Activated CD8-positive, alpha-beta memory T cell treated with anti-CD3 and anti-CD28 coated beads for 1 hour (primary cell): Measurements from ENCODE around the gene EMB.
"Not testable (repeated sequence)": the region's sequence is repeated elsewhere in the genome, so short reads cannot be mapped to it uniquely, and the experiment has no call there.

Experiments used
- DNase-seq, 2 donors: peaks; one replicate each; pipeline ENCODE4 v3.0.0-alpha.2; 2020; ENCODE audit warnings: low read depth in 1 of 2; ENCODE audit errors: extremely low read depth in 1 of 2

The EMB gene, protein sequence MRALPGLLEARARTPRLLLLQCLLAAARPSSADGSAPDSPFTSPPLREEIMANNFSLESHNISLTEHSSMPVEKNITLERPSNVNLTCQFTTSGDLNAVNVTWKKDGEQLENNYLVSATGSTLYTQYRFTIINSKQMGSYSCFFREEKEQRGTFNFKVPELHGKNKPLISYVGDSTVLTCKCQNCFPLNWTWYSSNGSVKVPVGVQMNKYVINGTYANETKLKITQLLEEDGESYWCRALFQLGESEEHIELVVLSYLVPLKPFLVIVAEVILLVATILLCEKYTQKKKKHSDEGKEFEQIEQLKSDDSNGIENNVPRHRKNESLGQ

DNA sequence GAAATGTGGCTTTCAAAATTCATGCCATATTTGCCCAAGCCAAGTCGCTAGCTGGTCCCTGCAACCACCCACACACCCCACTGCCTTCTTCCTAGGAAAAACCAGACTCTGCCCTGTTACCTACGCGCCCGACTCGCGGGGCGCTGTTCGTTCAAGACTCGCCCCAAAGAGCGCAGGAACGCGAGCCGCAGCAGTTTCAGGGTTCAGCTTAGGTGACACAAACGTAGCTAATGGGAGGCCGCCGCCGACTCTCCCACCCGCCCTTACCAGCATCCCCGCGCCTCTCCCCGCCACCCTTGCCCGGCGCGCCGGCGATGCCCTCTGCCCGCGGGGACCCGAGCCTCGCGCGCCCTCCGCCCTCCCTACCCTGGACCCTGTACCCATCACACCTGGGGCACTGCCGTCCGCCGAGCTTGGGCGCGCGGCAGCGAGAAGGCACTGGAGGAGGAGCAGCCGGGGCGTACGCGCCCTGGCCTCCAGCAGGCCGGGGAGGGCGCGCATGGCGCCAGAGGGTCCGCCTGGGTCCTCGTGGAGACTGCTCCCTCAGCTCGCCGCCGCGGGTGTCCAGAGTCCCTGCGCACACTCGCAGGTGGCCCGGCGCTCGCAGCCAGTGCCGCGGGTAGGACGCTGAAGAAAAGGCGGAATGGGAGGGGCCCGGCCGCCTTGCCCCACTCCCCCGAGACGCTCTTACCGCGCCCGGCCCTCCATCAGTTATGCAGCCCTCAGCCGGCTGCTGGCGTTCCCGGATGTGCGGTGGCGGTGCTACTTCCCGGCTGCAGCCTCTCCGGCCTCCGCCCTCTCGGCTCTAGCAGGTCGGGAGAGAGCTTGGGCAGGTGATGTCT is at the start of gene EMB:
Gene EMB (minus strand): TSS at position 638 of the 842 bp plus-strand sequence. CDS start 137 bp downstream, at position 501.
- peak; percentile 60 to 61 for DNase-seq

DNA sequence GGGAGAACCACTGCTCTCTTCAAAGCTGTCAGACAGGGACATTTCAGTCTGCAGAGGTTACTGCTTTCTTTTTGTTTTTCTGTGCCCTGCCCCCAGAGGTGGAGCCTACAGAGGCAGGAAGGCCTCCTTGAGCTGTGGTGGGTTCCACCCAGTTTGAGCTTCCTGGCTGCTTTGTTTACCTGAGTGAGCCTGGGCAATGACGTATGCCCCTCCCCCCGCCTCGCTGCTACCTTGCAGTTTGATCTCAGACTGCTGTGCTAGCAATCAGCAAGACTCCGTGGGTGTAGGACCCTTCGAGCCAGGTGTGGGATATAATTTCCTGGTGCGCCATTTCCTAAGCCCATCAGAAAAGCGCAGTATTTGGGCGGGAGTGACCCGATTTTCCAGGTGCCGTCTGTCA is 48.4 kb upstream of the EMB start:
- DNase-seq, result not testable (repeated sequence)

DNA sequence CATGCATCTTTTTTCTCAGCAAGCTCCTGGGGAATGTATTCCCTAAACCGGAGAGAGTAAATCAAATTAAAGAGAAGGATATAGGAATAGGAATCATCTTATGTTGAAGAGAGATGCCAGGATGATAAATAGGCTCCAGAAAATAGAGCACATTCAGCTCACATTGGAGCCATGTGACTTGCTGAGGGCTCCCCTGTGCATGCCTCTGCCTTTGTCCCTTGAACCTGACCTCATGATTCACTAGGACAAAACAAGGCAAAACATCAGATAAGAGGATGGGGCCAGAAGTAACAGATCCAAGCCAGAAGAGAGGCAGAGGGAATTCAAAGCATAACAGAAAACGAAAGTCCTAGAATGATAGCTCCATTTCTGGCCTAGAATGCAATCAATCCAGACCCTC is 37.7 kb upstream of the EMB start:
- DNase-seq, result not testable (repeated sequence)

DNA sequence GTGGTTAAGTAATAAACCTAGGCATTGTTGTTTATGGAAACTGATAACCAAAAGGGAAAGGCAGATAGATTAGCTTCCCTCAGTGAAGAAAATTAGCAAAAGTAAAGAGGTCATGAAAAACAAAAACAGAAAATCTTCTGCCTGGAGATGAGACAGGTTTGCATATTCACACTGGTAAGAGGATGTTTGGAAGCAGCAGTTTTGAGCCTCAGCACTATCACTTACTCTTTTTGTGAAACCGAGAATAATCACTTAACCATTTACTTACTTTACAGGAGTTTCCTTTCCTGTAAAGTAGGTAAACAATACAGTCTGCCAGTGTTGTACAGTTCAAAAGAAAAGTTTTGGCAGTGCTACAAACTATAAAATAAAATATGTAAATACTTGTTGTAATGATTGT is 35.5 kb upstream of the EMB start:
- DNase-seq, result no peak

GRCh38 chr5:50465015-50465414 is 23.9 kb upstream of the EMB start:
- DNase-seq, result not testable (repeated sequence)

- DNase-seq, result no peak
Measured at GRCh38 chr5:50463726-50464125, 22.6 kb upstream of the EMB start.

DNA sequence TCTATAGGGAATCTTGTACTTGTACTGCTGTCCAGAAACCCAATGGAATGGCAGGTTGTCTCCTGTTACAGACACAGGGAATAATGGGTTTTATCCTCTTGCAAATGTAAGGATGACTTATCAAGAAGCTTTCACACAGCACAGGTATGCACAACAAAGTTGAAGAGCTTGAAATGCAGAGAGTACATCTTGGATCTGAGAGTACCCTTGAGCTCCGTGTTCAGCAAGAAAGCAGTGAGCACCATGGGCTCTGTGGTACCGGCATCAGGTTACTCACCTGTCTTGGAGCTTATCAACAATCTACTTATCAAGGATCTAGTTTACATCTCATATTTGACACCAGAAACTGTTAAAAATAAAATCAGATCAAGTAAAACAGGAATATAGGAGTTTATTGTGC is 22.0 kb upstream of the EMB start:
- DNase-seq, result no peak

GRCh38 chr5:50462579-50462978 is 21.5 kb upstream of the EMB start:
- DNase-seq, result not testable (repeated sequence)

- peak in 1 of 2 donors; percentile 22 for DNase-seq
Measured at GRCh38 chr5:50458372-50458771, 17.3 kb upstream of the EMB start.

DNA sequence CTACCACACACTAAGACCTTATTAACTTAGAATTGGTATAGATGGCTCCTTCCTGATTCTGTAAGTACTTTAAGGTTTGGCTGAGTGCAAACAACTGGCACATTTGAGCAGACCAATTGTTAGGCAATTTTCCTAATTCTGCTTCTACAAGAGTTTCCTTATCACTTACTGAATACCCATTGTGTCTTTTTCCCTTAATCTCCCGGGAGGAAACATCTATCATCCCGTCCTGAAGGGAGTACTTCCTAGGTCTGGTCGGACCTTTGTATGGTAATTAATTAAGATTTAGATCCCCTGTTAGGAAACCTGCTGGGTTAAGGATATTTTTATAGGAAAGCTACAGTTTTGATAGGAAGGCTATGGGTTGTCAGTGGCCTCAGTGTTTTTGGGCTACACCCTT is 8.2 kb upstream of the EMB start:
- DNase-seq, result not testable (repeated sequence)

- no peak for DNase-seq
Measured at GRCh38 chr5:50447941-50448340, 6.9 kb upstream of the EMB start.

- DNase-seq, result no peak
Measured at GRCh38 chr5:50447228-50447627, 6.1 kb upstream of the EMB start.

DNA sequence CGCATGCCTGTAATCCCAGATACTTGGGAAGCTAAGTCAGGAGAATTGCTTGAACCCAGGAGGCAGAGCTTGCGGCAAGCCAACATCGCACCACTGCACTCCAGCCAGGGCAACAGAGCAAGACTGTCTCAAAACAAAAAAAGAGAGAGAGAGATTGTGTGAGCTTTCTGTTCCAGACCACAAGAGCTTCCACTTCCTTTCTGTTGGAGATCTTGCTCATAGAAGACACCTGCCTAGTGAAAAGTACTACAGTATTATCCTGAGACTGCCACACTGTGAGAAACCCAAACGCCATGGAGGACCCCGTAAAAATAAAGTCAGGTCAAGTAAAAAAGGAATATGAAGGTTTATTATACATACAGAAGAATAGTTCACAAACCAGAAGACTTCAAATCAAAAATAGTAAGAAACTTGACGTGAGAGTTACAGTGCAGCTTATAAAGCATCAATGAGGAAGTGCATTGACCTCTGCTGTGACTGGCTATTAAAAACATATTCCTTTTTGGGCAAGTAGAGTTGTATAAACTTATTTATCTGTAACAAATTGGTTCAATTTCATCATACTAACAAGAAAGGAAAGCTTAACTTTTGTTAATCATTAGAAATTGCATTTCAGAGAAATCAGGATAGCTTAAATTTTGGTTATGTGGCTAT is 4.3 kb upstream of the EMB start:
- no peak for DNase-seq

DNA sequence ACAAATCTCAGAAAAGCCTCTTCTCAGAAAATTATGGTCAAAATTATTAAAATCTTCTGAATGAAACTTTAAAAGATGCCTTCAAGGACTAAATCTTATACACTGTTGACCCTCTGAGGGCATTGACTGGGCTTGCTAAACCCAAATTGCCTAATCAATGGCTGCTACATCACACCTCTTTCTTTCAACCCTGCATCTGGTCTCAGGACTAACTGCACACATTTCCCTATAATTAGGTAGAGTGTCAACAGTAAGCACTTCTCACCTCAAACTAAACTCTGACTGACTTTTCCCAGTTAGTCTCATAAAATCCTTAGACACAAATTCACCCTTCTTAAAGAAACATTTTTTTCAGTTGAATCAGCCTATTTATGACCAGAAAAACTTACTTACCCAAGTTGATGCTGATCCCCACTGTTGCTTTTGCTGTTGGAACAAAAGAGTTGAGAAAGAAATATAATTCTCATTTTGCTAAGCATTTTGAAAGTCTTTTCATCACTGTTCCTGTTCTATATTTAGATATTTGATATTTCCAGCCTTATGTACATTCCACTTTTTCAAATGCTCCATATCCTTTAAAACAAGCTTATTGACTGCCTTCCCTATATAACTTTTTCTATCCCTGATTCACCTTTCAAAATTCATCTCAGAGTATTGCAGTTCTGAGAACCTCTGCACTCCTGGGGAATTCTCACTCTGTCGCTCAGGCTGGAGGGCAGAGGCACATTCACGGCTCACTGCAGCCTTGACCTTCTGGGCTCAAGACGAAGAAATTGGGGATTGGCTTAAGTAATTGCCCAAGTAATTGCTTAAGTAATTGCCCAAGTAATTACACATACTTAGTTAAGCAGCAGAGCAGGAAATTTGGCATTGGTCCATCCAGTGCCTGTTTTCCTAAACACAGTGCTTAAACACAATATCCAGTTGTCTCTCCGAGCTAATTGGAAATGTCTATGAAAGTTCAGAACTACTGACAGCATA is 1.8 kb upstream of the EMB start:
- not testable (repeated sequence) for DNase-seq

DNA sequence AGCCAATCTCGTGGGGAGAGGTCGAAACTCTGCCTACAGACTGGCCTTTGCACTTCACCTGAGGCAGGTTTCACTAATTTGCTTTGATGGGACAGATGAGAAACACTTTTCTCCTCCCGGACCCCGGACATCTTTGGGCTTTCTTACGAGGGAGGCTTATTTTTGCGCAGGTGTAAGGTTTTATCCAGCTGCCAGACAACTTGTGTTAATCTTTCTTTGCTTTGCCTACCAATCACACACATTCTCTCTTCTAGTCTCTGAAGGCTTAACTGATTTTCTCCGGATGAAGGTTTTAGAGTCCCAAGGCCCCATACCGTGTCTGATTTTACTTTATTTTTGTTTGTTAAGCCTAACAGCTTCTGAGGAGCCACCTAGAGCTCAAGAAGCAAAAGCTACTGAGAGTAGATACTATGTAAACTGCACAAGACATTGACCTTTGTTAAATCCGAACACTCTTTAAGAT is 436 bp upstream of the EMB start:
- no peak for DNase-seq

GRCh38 chr5:50439221-50439620 is 1.9 kb downstream of the EMB start:
- DNase-seq, result no peak

DNA sequence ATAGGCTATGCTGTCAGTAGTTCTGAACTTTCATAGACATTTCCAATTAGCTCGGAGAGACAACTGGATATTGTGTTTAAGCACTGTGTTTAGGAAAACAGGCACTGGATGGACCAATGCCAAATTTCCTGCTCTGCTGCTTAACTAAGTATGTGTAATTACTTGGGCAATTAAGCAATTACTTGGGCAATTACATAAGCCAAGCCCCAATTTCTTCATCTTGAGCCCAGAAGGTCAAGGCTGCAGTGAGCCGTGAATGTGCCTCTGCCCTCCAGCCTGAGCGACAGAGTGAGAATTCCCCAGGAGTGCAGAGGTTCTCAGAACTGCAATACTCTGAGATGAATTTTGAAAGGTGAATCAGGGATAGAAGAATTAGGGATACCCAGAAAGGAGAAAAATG is 3.0 kb downstream of the EMB start:
- not testable (repeated sequence) for DNase-seq

GRCh38 chr5:50435168-50435567 is 5.9 kb downstream of the EMB start:
- DNase-seq, result no peak

- not testable (repeated sequence) for DNase-seq
Measured at GRCh38 chr5:50431133-50431904, 9.8 kb downstream of the EMB start.
